MM.1S (cell line): Measurements from ENCODE around the gene NDUFB8.

Source experiments
- CTCF ChIP-seq: fragments of 300-600 bp; sonication (generic); IDR thresholded peaks from 2 replicates; pipeline ENCODE4 v1.5.1; 2016; ENCODE audit warnings: antibody characterized with exemption, low read length, mixed read lengths
- EZH2 ChIP-seq: fragments of 300-600 bp; sonication (generic); optimal IDR thresholded peaks from 2 replicates; pipeline ENCODE3; 2017; ENCODE audit warnings: low read depth, mild to moderate bottlenecking, antibody characterized with exemption, low read length, mixed read lengths

GRCh38 chr10:100522945-100523344, 6.7 kb downstream of the NDUFB8 start:
- TF ChIP-seq EZH2: no peak
- no peak for TF ChIP-seq CTCF
